DMS53 treated with DMSO at 0.1 percent for 48 hours (cell line): Measurements from ENCODE around the gene DHODH.
"Not testable (repeated sequence)": the region's sequence is repeated elsewhere in the genome, so short reads cannot be mapped to it uniquely, and the experiment has no call there.

Experiments used
- DNase-seq: peaks from one replicate; lab custom pipeline; 2025; ENCODE audit not compliant: unreplicated experiment; lab: John Stamatoyannopoulos, UW

The DHODH gene

GRCh38 chr16:72008424-72009216, at the start of gene DHODH:
Gene DHODH, plus strand, starts transcription at chr16:72008744. Its CDS starts 21 bp downstream, at chr16:72008765.
- peak; percentile 84 for DNase-seq

GRCh38 chr16:71961066-71962039, 47.2 kb upstream of the DHODH start:
- DNase-seq = peak; percentile 67

- no peak for DNase-seq
These were observed 45.2 kb upstream of the DHODH start for GRCh38 chr16:71963125-71963875.

- peak; percentile 34 for DNase-seq
These were observed 43.3 kb upstream of the DHODH start for GRCh38 chr16:71965223-71965622.

GRCh38 chr16:71966932-71967331, 41.6 kb upstream of the DHODH start:
- DNase-seq = no peak

- DNase-seq = no peak
These were observed 39.2 kb upstream of the DHODH start for GRCh38 chr16:71969353-71969752.

GRCh38 chr16:71971571-71971970, 37.0 kb upstream of the DHODH start:
- no peak for DNase-seq

GRCh38 chr16:71972356-71972755, 36.2 kb upstream of the DHODH start:
- DNase-seq = no peak

GRCh38 chr16:71973001-71973400, 35.5 kb upstream of the DHODH start:
- no peak for DNase-seq

GRCh38 chr16:71974068-71974818, 34.3 kb upstream of the DHODH start:
- no peak for DNase-seq

- DNase-seq = no peak
These were observed 23.1 kb upstream of the DHODH start for GRCh38 chr16:71985262-71985974.

GRCh38 chr16:71986131-71986530, 22.4 kb upstream of the DHODH start:
- no peak for DNase-seq

GRCh38 chr16:71995038-71995437, 13.5 kb upstream of the DHODH start:
- no peak for DNase-seq

GRCh38 chr16:71997578-71997977, 11.0 kb upstream of the DHODH start:
- not testable (repeated sequence) for DNase-seq

GRCh38 chr16:72001180-72001874, 7.2 kb upstream of the DHODH start:
- no peak for DNase-seq

- DNase-seq = no peak
These were observed 5.9 kb upstream of the DHODH start for GRCh38 chr16:72002619-72003018.

- not testable (repeated sequence) for DNase-seq
These were observed 500 bp upstream of the DHODH start for GRCh38 chr16:72008065-72008423.

GRCh38 chr16:72009779-72010178, 1.2 kb downstream of the DHODH start:
- no peak for DNase-seq

- no peak for DNase-seq
These were observed 4.1 kb downstream of the DHODH start for GRCh38 chr16:72012607-72013006.
